GM12878 (cell line): ENCODE measurements around the gene GPSM1.

Experiments used
- BMI1 ChIP-seq: fragments of 450-650 bp; IDR thresholded peaks from 2 replicates; pipeline ENCODE4 v1.6.1; 2016; ENCODE audit warnings: mild to moderate bottlenecking, moderate library complexity, borderline replicate concordance
- CBX5 ChIP-seq: sonication (generic); IDR thresholded peaks from 2 replicates; pipeline ENCODE4 v1.6.1; 2016; ENCODE audit warnings: low read depth, moderate library complexity, mild to moderate bottlenecking, inconsistent platforms
- CHD2 ChIP-seq: IDR thresholded peaks from 2 replicates; pipeline ENCODE4 v1.6.1; 2011; ENCODE audit warnings: low read depth, low read length, improper control_type of control experiment, borderline replicate concordance
- CTCF ChIP-seq, 3 experiments: IDR thresholded peaks in 2 of 3; conservative IDR thresholded peaks in 1 of 3; 2 replicates each; pipeline ENCODE4 v1.5.1; 2011; ENCODE audit warnings: low read depth in 3 of 3, low read length in 3 of 3, mild to moderate bottlenecking in 3 of 3, control low read depth in 2 of 3, moderate library complexity in 2 of 3, inconsistent platforms in 1 of 3, mixed read lengths in 1 of 3; ENCODE audit not compliant: control insufficient read depth in 2 of 3, insufficient read depth in 1 of 3; ENCODE audit errors: extremely low read depth in 1 of 3
- ELK1 ChIP-seq: IDR thresholded peaks from 2 replicates; pipeline ENCODE4 v1.6.1; 2012; ENCODE audit warnings: low read depth, low read length, improper control_type of control experiment
- EP300 ChIP-seq, 2 experiments: fragments of 150-350 bp in 1 of 2; IDR thresholded peaks; 2 replicates each; pipeline ENCODE4 v1.6.1; 2011 to 2012; ENCODE audit warnings: low read depth in 2 of 2, low read length in 2 of 2, borderline replicate concordance in 1 of 2, improper control_type of control experiment in 1 of 2, inconsistent platforms in 1 of 2; ENCODE audit not compliant: control insufficient read depth in 1 of 2
- MEF2A ChIP-seq: IDR thresholded peaks from 2 replicates; pipeline ENCODE4 v1.6.1; 2011; ENCODE audit warnings: low read depth, mild to moderate bottlenecking, low read length, moderate library complexity; ENCODE audit not compliant: insufficient read depth
- POLR2A ChIP-seq: IDR thresholded peaks from 2 replicates; pipeline ENCODE4 v1.6.1; 2011; ENCODE audit warnings: low read depth, mild to moderate bottlenecking, low read length
- SIN3A ChIP-seq: IDR thresholded peaks from 2 replicates; pipeline ENCODE4 v1.6.1; 2012; ENCODE audit warnings: low read depth, low read length, improper control_type of control experiment
- SREBF1 ChIP-seq: IDR thresholded peaks from 2 replicates; pipeline ENCODE4 v1.6.1; 2012; ENCODE audit warnings: mild to moderate bottlenecking, low read length
- TARDBP ChIP-seq: IDR thresholded peaks from 2 replicates; pipeline ENCODE4 v1.6.1; 2016; ENCODE audit warnings: borderline replicate concordance
- USF1 ChIP-seq: IDR thresholded peaks from 2 replicates; pipeline ENCODE4 v1.6.1; 2011; ENCODE audit warnings: borderline replicate concordance, low read depth, mild to moderate bottlenecking, moderate library complexity, mixed read lengths, low read length; ENCODE audit not compliant: insufficient read depth; ENCODE audit errors: extremely low read length
- YY1 ChIP-seq: IDR thresholded peaks from 2 replicates; pipeline ENCODE4 v1.6.1; 2011; ENCODE audit warnings: low read depth, mild to moderate bottlenecking, low read length

- TF ChIP-seq USF1 = no peak
- TF ChIP-seq CHD2 = no peak
- no peak for TF ChIP-seq TARDBP
- no peak for TF ChIP-seq MEF2A
- TF ChIP-seq POLR2A = no peak
- no peak for TF ChIP-seq CBX5
- no peak for TF ChIP-seq CTCF (IDR thresholded peaks at IDR 0.05 in 2 of 3, conservative IDR thresholded peaks at IDR 0.05 in 1 of 3; ENCODE audit: control insufficient read depth in 2 of 3, extremely low read depth in 1 of 3, insufficient read depth in 1 of 3, low read depth in 3 of 3, low read length in 3 of 3)
- TF ChIP-seq SREBF1 = no peak
- no peak for TF ChIP-seq EP300 (IDR thresholded peaks at IDR 0.05; ENCODE audit: borderline replicate concordance in 1 of 2, control insufficient read depth in 1 of 2, low read depth in 2 of 2, low read length in 2 of 2)
- no peak for TF ChIP-seq SIN3A
- TF ChIP-seq BMI1 = no peak
- no peak for TF ChIP-seq YY1
- TF ChIP-seq ELK1 = no peak
Measured at GRCh38 chr9:136292591-136293448, 34.5 kb upstream of the GPSM1 start.
